Karpas-422 (cell line): Measurements from ENCODE around the gene BSG. TPM values are rescaled to one million over a fixed set of nuclear protein-coding genes. Genes with fewer than 3 reads are reported as not detected.

Experiments used
- DNase-seq: peaks from one replicate; pipeline ENCODE4 v3.0.0-alpha.2; 2015
- H2AFZ ChIP-seq: fragments of 200-600 bp; sonication (generic); 2 replicates; pipeline ENCODE4 v1.6.1; 2014; ENCODE audit warnings: antibody characterized with exemption, low read length, mixed read lengths
- H3K27ac ChIP-seq: fragments of 200-600 bp; sonication (generic); 2 replicates; pipeline ENCODE4 v1.5.1; 2014; ENCODE audit warnings: mild to moderate bottlenecking, low read length, moderate library complexity
- H3K27me3 ChIP-seq: fragments of 200-600 bp; sonication (generic); 2 replicates; pipeline ENCODE4 v1.6.1; 2014; ENCODE audit warnings: low read length, mixed read lengths
- H3K36me3 ChIP-seq: fragments of 200-600 bp; sonication (generic); 2 replicates; pipeline ENCODE4 v1.6.1; 2014; ENCODE audit warnings: low read length, mixed read lengths; ENCODE audit not compliant: insufficient read depth
- H3K4me1 ChIP-seq: fragments of 200-600 bp; sonication (generic); 2 replicates; pipeline ENCODE4 v1.6.1; 2014; ENCODE audit warnings: mild to moderate bottlenecking, low read length, mixed read lengths
- H3K4me2 ChIP-seq: fragments of 200-600 bp; sonication (generic); 2 replicates; pipeline ENCODE4 v1.6.1; 2014; ENCODE audit warnings: low read length, low read depth, mild to moderate bottlenecking; ENCODE audit not compliant: poor library complexity, severe bottlenecking
- H3K4me3 ChIP-seq: fragments of 200-600 bp; sonication (generic); 2 replicates; pipeline ENCODE4 v1.5.1; 2014; ENCODE audit warnings: mild to moderate bottlenecking, antibody characterized with exemption, low read length, mixed read lengths
- H3K79me2 ChIP-seq: fragments of 200-600 bp; sonication (generic); 2 replicates; pipeline ENCODE4 v1.6.1; 2014; ENCODE audit warnings: mild to moderate bottlenecking, low read length, mixed read lengths
- H3K9ac ChIP-seq: fragments of 200-600 bp; sonication (generic); 2 replicates; pipeline ENCODE4 v1.6.0; 2014; ENCODE audit warnings: low read length
- H3K9me2 ChIP-seq: fragments of 200-600 bp; sonication (generic), shearing (Covaris generic); replicated peaks from 2 replicates; pipeline ENCODE4 v1.6.0; 2014; ENCODE audit warnings: mild to moderate bottlenecking, low read length, moderate library complexity; ENCODE audit not compliant: insufficient read depth
- H3K9me3 ChIP-seq: fragments of 300-700, 200-600 bp; sonication (generic); 2 replicates; pipeline ENCODE4 v1.6.1; 2014; ENCODE audit warnings: low read length, mixed read lengths
- H4K20me1 ChIP-seq: fragments of 200-600 bp; sonication (generic); 2 replicates; pipeline ENCODE4 v1.6.1; 2014; ENCODE audit warnings: mild to moderate bottlenecking, antibody characterized with exemption, low read length, low read depth; ENCODE audit not compliant: insufficient read depth
- total RNA-seq: library from RNA; depleted of rRNA; stranded (reverse); fragments of >200 nt; shearing (Covaris generic); gene quantifications from 2 replicates; pipeline ENCODE4 v1.2.3, GENCODE V29; 2014; ENCODE audit warnings: low replicate concordance

Gene BSG
- total RNA-seq, 1 experiment from 2014 or later: 124 TPM

DNA sequence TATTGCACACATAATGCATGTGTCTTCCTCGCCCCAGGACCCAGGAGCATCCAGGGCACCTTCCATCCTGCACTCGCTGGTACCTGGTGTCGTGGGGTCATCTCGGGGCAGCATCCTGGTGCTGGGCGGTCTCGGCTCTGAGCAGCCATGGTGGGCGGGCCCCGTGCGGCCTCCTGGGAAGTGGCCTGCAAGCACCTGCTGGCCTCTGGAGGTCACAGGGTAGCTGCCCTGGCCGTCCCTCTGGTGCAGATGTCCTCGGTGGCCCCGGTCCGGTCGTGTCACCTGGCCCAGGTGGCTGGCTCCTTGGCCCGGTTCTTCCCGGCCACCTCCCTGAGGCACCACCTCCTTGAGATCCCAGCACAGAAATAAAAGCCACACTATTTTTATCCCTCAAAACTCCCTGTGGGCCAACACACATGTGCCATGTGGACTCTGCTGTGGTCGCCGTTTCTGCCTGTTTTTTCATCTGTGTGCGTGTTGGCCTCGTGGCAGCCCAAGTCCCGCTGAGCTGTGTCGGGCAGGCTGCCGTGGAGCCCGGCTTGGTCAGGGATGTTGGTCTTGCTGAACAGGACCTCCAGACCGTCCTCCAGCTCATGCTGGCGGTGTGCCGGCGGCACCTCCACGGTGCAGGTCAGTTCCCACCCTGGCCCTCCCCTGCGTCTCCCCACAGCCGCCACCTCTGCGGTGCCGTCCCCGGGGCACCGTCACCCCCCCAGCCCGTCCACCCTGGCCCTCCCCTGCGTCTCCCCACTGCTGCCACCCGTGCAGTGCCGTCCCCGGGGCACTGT lies 33.6 kb upstream of the BSG start:
- Histone ChIP-seq H2AFZ (no peak overlapping the region), H3K27me3 (no peaks in the 10 kb centered on the region), H3K27ac (no peak overlapping the region), H3K9me3 (no peaks in the 10 kb centered on the region), H3K4me2 (no peak overlapping the region), H3K9me2 (no peaks in the 10 kb centered on the region), H3K4me1 (peaks cover under 1% of the 10 kb centered on the region), H3K4me3 (no peak overlapping the region), H4K20me1 (peaks cover 13% of the 10 kb centered on the region), H3K9ac (no peak overlapping the region), H3K79me2 (peaks cover 15% of the 10 kb centered on the region), H3K36me3 (no peaks in the 10 kb centered on the region)
- DNase-seq: no peak

GRCh38 chr19:539429-540030 lies 32.9 kb upstream of the BSG start:
- no peak for DNase-seq
- Histone ChIP-seq H3K9ac (no peak overlapping the region), H3K27ac (no peak overlapping the region), H3K9me2 (no peaks in the 10 kb centered on the region), H3K4me2 (no peak overlapping the region), H3K4me1 (no peaks in the 10 kb centered on the region), H3K4me3 (no peak overlapping the region), H3K9me3 (no peaks in the 10 kb centered on the region), H4K20me1 (peaks cover 8% of the 10 kb centered on the region; the same call in 1 of the 2 replicates), H3K36me3 (no peaks in the 10 kb centered on the region), H3K79me2 (peaks cover 8% of the 10 kb centered on the region), H2AFZ (no peak overlapping the region), H3K27me3 (no peaks in the 10 kb centered on the region)

GRCh38 chr19:540867-541637 lies 31.3 kb upstream of the BSG start:
- Histone ChIP-seq H3K4me3 (no peak overlapping the region), H3K36me3 (no peaks in the 10 kb centered on the region), H3K9me3 (no peaks in the 10 kb centered on the region), H2AFZ (no peak overlapping the region), H3K9me2 (no peaks in the 10 kb centered on the region), H4K20me1 (no peaks in the 10 kb centered on the region), H3K4me1 (no peaks in the 10 kb centered on the region), H3K27ac (no peak overlapping the region), H3K4me2 (no peak overlapping the region), H3K79me2 (no peaks in the 10 kb centered on the region), H3K9ac (no peak overlapping the region), H3K27me3 (no peaks in the 10 kb centered on the region)
- DNase-seq: no peak

DNA sequence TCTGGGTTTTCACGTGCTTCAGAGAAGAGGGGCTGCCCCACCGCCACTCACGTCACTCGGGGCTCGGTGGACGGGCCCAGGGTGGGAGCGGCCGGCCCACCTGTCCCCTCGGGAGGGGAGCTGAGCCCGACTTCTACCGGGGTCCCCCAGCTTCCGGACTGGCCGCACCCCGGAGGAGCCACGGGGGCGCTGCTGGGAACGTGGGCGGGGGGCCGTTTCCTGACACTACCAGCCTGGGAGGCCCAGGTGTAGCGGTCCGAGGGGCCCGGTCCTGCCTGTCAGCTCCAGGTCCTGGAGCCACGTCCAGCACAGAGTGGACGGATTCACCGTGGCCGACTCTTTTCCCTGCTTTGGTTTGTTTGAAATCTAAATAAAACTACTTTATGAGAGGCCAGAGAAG lies 30.7 kb upstream of the BSG start:
- Histone ChIP-seq H3K4me3 (no peak overlapping the region), H3K4me2 (no peak overlapping the region), H3K79me2 (no peaks in the 10 kb centered on the region), H4K20me1 (no peaks in the 10 kb centered on the region), H3K27me3 (no peaks in the 10 kb centered on the region), H3K27ac (no peak overlapping the region), H3K4me1 (no peaks in the 10 kb centered on the region), H2AFZ (no peak overlapping the region), H3K9me2 (no peaks in the 10 kb centered on the region), H3K36me3 (no peaks in the 10 kb centered on the region), H3K9me3 (no peaks in the 10 kb centered on the region), H3K9ac (no peak overlapping the region)
- no peak for DNase-seq

DNA sequence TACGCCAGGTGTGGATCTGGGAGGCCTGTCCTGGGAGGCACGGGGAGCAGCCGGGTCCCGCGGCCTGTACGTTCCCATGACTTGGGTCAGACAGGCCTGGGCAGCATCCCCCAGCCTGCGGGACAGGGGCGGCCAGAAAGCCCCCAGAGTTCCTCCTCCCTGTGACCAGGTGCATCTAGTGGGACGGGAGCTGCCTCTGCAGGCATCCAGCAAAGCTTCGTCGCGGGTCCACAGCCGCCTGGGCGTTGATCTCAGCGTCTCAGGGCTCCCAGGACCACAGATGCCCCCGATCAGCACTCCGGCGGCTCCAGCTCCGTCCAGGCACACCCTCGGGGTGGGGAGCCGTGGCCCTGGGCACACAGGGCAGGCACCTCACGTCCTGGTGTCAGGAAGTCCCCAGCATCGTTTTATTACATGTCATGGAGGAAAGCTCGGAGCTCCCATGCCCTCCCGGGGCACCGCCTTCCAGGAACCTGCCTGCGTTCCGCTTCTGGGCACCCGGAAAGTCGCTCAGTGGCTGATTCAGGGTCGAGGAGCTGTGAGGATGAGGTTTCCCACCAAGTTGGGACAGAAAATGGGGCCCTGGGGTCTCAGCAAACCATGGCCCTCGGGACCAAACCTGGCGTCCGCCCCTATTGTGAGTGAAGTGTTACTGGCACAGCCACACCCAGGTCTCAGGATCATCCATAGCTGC lies 30.1 kb upstream of the BSG start:
- H3K36me3 ChIP-seq: no peaks in the 10 kb centered on the region
- DNase-seq: no peak
- no peaks in the 10 kb centered on the region for H3K27me3 ChIP-seq
- no peak overlapping the region for H3K4me2 ChIP-seq
- H3K9ac ChIP-seq: no peak overlapping the region
- H4K20me1 ChIP-seq: no peaks in the 10 kb centered on the region
- no peaks in the 10 kb centered on the region for H3K4me1 ChIP-seq
- H2AFZ ChIP-seq: no peak overlapping the region
- no peaks in the 10 kb centered on the region for H3K9me3 ChIP-seq
- H3K79me2 ChIP-seq: no peaks in the 10 kb centered on the region
- no peaks in the 10 kb centered on the region for H3K9me2 ChIP-seq
- H3K27ac ChIP-seq: no peak overlapping the region
- H3K4me3 ChIP-seq: no peak overlapping the region

DNA sequence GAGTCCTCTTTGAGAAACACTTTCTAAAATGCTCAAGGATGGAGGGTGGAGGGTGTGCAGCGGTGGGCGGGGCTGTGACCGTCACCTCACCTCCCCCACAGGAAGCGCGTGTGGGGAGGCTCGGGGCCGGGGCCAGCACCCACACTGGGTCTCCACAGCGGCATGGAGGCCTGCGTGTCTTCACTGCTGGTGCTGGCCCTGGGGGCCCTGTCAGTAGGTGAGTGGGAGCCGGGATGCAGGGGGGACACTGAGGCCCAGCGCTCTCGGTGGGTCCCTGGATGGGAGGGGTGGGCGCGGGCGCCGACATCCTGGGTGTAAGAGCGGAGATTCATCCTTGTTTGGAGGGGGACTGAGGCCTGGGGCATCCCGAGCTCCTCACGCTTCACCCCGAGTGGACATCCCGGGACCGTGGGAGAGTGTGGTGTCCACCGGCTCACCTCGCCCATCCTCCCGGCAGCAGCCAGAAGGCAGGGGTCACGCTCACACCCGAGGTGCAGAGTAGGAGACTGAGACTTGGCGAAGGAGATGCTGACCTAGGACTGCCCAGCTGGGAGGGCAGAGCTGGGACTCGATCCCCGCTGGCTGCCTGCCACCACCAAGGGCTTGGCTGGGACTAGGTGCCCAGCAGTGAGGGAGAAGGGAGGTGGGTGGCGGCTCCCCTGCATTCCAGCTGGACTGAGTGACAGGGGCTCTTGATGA lies 28.3 kb upstream of the BSG start, which contains the start of gene GZMM:
GZMM (plus strand) TSS at position 144 of the 699 bp plus-strand sequence; CDS start at position 163, 19 bp downstream.
- no peaks in the 10 kb centered on the region for H3K79me2 ChIP-seq
- no peak within 1 kb of the TSS for H3K27ac ChIP-seq
- H3K4me2 ChIP-seq: no peak within 1 kb of the TSS
- H3K27me3 ChIP-seq: no peaks in the 10 kb centered on the region
- no peak within 1 kb of the TSS for H3K9ac ChIP-seq
- H3K9me2 ChIP-seq: no peaks in the 10 kb centered on the region
- no peaks in the 10 kb centered on the region for H3K9me3 ChIP-seq
- H2AFZ ChIP-seq: no peak within 1 kb of the TSS
- H3K36me3 ChIP-seq: no peaks in the 10 kb centered on the region
- DNase-seq: peak; percentile 72
- no peaks in the 10 kb centered on the region for H3K4me1 ChIP-seq
- H4K20me1 ChIP-seq: no peaks in the 10 kb centered on the region
- no peak within 1 kb of the TSS for H3K4me3 ChIP-seq

DNA sequence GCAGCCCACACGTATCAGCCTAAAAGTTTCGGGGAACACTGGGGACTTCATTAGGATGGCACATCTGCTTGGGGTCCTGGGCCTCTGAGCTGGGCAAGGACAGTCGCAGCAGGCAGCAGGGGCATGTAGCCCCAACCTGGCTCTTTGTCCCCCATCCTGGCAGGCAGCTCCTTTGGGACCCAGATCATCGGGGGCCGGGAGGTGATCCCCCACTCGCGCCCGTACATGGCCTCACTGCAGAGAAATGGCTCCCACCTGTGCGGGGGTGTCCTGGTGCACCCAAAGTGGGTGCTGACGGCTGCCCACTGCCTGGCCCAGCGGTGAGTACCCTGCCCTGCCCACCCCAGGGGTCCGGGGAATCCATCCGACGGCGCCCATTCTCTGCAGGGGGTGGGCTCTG lies 25.3 kb upstream of the BSG start:
- no peaks in the 10 kb centered on the region for H4K20me1 ChIP-seq
- H3K4me2 ChIP-seq: no peak overlapping the region
- H3K27me3 ChIP-seq: no peaks in the 10 kb centered on the region
- H2AFZ ChIP-seq: no peak overlapping the region
- no peaks in the 10 kb centered on the region for H3K79me2 ChIP-seq
- no peaks in the 10 kb centered on the region for H3K4me1 ChIP-seq
- no peak for DNase-seq
- no peak overlapping the region for H3K27ac ChIP-seq
- H3K9me2 ChIP-seq: no peaks in the 10 kb centered on the region
- no peak overlapping the region for H3K4me3 ChIP-seq
- H3K9me3 ChIP-seq: no peaks in the 10 kb centered on the region
- no peak overlapping the region for H3K9ac ChIP-seq
- H3K36me3 ChIP-seq: no peaks in the 10 kb centered on the region
